OCI-LY7 (cell line): Measurements from ENCODE around the gene OSCP1. TPM values are rescaled to one million over a fixed set of nuclear protein-coding genes. Genes with fewer than 3 reads are reported as not detected.

ENCODE experiments used
- BruUV-seq: library from RNA; stranded (reverse); fragments of 400-500 nt; replicated peaks from 2 replicates; lab custom pipeline; 2021; lab: Mats Ljungman, UMichigan
- CTCF ChIA-PET: fragments of 300-600 bp; sonication (Branson Sonifier 250); formaldehyde crosslinking; loops from one replicate; lab custom pipeline; 2022; ENCODE audit warnings: antibody characterized with exemption; ENCODE audit not compliant: unreplicated experiment; lab: Charles Lee
- POLR2A ChIA-PET: fragments of 300-600 bp; sonication (Branson Sonifier 250); formaldehyde crosslinking; loops from one replicate; lab custom pipeline; 2022; ENCODE audit warnings: antibody characterized with exemption; lab: Charles Lee
- DNase-seq: peaks from one replicate; pipeline ENCODE4 v3.0.0-alpha.2; 2015; ENCODE audit warnings: low spot score
- H2AFZ ChIP-seq: fragments of 200-600 bp; sonication (generic), shearing (Covaris generic); 2 replicates; pipeline ENCODE4 v1.6.1; 2014; ENCODE audit warnings: mild to moderate bottlenecking, antibody characterized with exemption, low read length, moderate library complexity
- H3K27ac ChIP-seq: fragments of 200-600 bp; sonication (generic); 2 replicates; pipeline ENCODE4 v1.5.1; 2014; ENCODE audit warnings: mixed run types, low read depth, mild to moderate bottlenecking, moderate library complexity, low read length, inconsistent platforms; ENCODE audit not compliant: poor library complexity, severe bottlenecking
- H3K36me3 ChIP-seq: fragments of 200-600 bp; sonication (generic); 2 replicates; pipeline ENCODE4 v1.6.1; 2014; ENCODE audit warnings: mild to moderate bottlenecking, antibody characterized with exemption, low read length, moderate library complexity, mixed read lengths; ENCODE audit not compliant: insufficient read depth
- H3K4me1 ChIP-seq: fragments of 200-600 bp; sonication (generic); 2 replicates; pipeline ENCODE4 v1.5.1; 2014; ENCODE audit warnings: mild to moderate bottlenecking, low read length; ENCODE audit not compliant: insufficient read depth, poor library complexity, severe bottlenecking
- H3K4me2 ChIP-seq: fragments of 200-600 bp; sonication (generic); 2 replicates; pipeline ENCODE4 v1.6.1; 2014; ENCODE audit warnings: mild to moderate bottlenecking, low read length
- H3K4me3 ChIP-seq: fragments of 200-600 bp; sonication (generic); 2 replicates; pipeline ENCODE4 v1.5.1; 2014; ENCODE audit warnings: mild to moderate bottlenecking, low read depth, low read length; ENCODE audit not compliant: poor library complexity, severe bottlenecking
- H3K79me2 ChIP-seq: fragments of 200-600 bp; sonication (generic); 2 replicates; pipeline ENCODE4 v1.6.1; 2016; ENCODE audit warnings: low read depth, mild to moderate bottlenecking, low read length, moderate library complexity, mixed read lengths; ENCODE audit not compliant: insufficient read depth
- H3K9me2 ChIP-seq: fragments of 200-600 bp; sonication (generic); 2 replicates; pipeline ENCODE4 v1.6.1; 2016; ENCODE audit warnings: mild to moderate bottlenecking, low read length, mixed read lengths; ENCODE audit not compliant: insufficient read depth
- H3K9me3 ChIP-seq: fragments of 200-600 bp; sonication (generic); 2 replicates; pipeline ENCODE4 v1.6.1; 2014; ENCODE audit warnings: mild to moderate bottlenecking, mixed run types, low read length, mixed read lengths
- H4K20me1 ChIP-seq: fragments of 200-600 bp; sonication (generic); 2 replicates; pipeline ENCODE4 v1.6.1; 2014; ENCODE audit warnings: mild to moderate bottlenecking, antibody characterized with exemption, low read length, moderate library complexity, mixed read lengths; ENCODE audit not compliant: insufficient read depth
- EZH2phosphoT487 ChIP-seq: fragments of 200-600 bp; sonication (generic); IDR thresholded peaks from 2 replicates; pipeline ENCODE4 v1.6.1; 2018; ENCODE audit warnings: low read depth, borderline replicate concordance, mild to moderate bottlenecking, mixed run types, antibody characterized with exemption, low read length, moderate library complexity, mixed read lengths
- intact Hi-C: fragments of 100-400 bp; cut with micrococcal nuclease; formaldehyde crosslinking; loops from one replicate; pipeline ENCODE4 v1.10.0; 2022; ENCODE audit not compliant: unreplicated experiment
- small RNA-seq: library from RNA; depleted of rRNA; stranded (forward); fragments of <200 nt; gene quantifications from one replicate; pipeline ENCODE3, GENCODE V24; 2014
- total RNA-seq, 2 experiments: library from RNA; depleted of rRNA in 1 of 2; stranded (reverse); fragments of >200 nt in 1 of 2; shearing (Covaris generic) in 1 of 2; gene quantifications; 2 replicates each; pipeline ENCODE4 v1.2.3, GENCODE V29; 2014 to 2022
- TF ChIP-seq, protein P1 (sequence below): fragments of 200-600 bp; sonication (generic); conservative IDR thresholded peaks from 2 replicates; pipeline ENCODE4 v1.5.1; 2014; ENCODE audit warnings: mild to moderate bottlenecking, antibody characterized with exemption, low read length, moderate library complexity, mixed read lengths

The OSCP1 gene
- total RNA-seq, 2 experiments from 2014 or later, result 0.82 to 3.5 TPM

DNA sequence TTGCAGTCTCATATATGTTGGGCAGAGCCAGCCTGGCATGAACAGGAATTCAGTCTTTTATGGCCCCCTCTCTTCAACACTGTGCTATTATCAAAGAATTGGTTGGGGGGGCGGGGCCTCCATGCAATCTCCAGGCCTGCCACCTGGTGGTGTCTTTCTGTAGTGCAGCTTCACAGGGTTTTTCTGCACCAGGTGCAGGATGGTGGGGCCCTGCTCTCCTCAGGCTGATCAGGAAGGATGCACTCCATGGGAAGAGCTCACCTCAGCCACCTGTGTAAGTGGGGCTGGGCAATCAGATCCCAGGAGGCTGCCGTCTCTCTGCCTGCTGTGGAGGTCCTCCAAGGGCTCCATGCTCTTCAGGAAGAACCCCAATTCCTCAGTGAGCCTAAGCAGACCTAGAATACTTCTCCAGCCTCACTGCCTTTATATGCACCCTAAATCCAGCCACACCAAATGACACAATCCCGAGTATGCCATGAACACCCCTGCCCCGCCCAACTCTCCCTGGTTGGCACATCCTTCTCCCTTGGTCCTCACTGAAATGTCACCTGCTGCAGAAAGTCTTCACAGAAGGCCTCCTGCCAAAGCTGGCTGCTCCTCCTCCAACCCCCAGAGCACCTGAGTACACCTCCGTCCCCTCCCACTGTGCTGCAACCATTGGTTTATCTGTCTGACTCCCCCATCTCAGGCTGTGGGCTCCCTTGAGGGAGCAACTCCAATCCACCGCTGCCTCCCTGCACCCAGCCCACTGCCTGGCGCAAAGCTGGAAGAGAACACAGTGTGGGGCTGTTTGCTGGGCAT, 81.0 kb downstream of the OSCP1 start:
- Histone ChIP-seq H4K20me1 (0 out of 2 replicates have a peak, but pooled peaks cover 4% of the 10 kb centered on the region), H3K9me3 (no peaks in the 10 kb centered on the region), H3K27ac (peak overlapping the region; percentile 48), H3K79me2 (peaks cover 46% of the 10 kb centered on the region; the same call in 1 of the 2 replicates), H2AFZ (no peak overlapping the region), H3K9me2 (no peaks in the 10 kb centered on the region), H3K4me1 (peaks cover 76% of the 10 kb centered on the region), H3K4me3 (no peak overlapping the region), H3K36me3 (peaks cover 45% of the 10 kb centered on the region), H3K4me2 (peak overlapping the region; percentile 26)
- TF ChIP-seq EZH2phosphoT487, result no peak
- TF ChIP-seq, protein P1, sequence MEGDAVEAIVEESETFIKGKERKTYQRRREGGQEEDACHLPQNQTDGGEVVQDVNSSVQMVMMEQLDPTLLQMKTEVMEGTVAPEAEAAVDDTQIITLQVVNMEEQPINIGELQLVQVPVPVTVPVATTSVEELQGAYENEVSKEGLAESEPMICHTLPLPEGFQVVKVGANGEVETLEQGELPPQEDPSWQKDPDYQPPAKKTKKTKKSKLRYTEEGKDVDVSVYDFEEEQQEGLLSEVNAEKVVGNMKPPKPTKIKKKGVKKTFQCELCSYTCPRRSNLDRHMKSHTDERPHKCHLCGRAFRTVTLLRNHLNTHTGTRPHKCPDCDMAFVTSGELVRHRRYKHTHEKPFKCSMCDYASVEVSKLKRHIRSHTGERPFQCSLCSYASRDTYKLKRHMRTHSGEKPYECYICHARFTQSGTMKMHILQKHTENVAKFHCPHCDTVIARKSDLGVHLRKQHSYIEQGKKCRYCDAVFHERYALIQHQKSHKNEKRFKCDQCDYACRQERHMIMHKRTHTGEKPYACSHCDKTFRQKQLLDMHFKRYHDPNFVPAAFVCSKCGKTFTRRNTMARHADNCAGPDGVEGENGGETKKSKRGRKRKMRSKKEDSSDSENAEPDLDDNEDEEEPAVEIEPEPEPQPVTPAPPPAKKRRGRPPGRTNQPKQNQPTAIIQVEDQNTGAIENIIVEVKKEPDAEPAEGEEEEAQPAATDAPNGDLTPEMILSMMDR, result peak; percentile 96
- peak; percentile 83 for DNase-seq
- CTCF ChIA-PET, result interaction anchor here (0.5 to 1.8 kb wide), 3 partner anchors 25 to 212 kb away, joined by 5 to 7 read pairs (median 6); no protein-coding TSS in a partner anchor
- BruUV-seq, result no TSS peak
- POLR2A ChIA-PET, result interaction anchor here (0.6 to 1.5 kb wide), 4 partner anchors 11 to 577 kb away, joined by 3 to 7 read pairs (median 6); no protein-coding TSS in a partner anchor
- intact Hi-C loops, result loop anchor here (1.0 kb wide), 4 partner anchors 20 to 220 kb away; partner anchors contain the start of gene TRAPPC3

Small RNAs within 50 kb of the gene (small RNA-seq; reads per million reads assigned to genes)
- not detected for gene RNU4-27P
- gene SNORA63C, result 0.26 reads per million

Other genes starting within 250 kb of the OSCP1 start
- 76.1 and 98.7 TPM in 2 replicates for gene THRAP3, start 226.0 kb downstream of the OSCP1 start, total RNA-seq (2014; rRNA removed; shearing (Covaris generic))
- gene THRAP3, start 226.0 kb downstream of the OSCP1 start, total RNA-seq (2022), result 131 and 132 TPM in 2 replicates
- gene SH3D21, start 144.1 kb downstream of the OSCP1 start, total RNA-seq (2014; rRNA removed; shearing (Covaris generic)), result 15.2 and 16.4 TPM in 2 replicates
- 10.6 and 16.7 TPM in 2 replicates for gene SH3D21, start 144.1 kb downstream of the OSCP1 start, total RNA-seq (2022)
- 0.57 and 2.0 TPM in 2 replicates for gene EVA1B, start 126.8 kb downstream of the OSCP1 start, total RNA-seq (2014; rRNA removed; shearing (Covaris generic))
- 0.84 and 0.96 TPM in 2 replicates for gene EVA1B, start 126.8 kb downstream of the OSCP1 start, total RNA-seq (2022)
- 41.9 and 43.8 TPM in 2 replicates for gene STK40, start 64.5 kb downstream of the OSCP1 start, total RNA-seq (2014; rRNA removed; shearing (Covaris generic))
- gene STK40, start 64.5 kb downstream of the OSCP1 start, total RNA-seq (2022), result 81.9 and 83.9 TPM in 2 replicates
- gene LSM10, start 52.5 kb downstream of the OSCP1 start, total RNA-seq (2014; rRNA removed; shearing (Covaris generic)), result 42.3 and 43.2 TPM in 2 replicates
- gene LSM10, start 52.5 kb downstream of the OSCP1 start, total RNA-seq (2022), result 132 and 133 TPM in 2 replicates
- gene MRPS15, start 13.9 kb upstream of the OSCP1 start, total RNA-seq (2014; rRNA removed; shearing (Covaris generic)), result 112 and 114 TPM in 2 replicates
- 116 and 119 TPM in 2 replicates for gene MRPS15, start 13.9 kb upstream of the OSCP1 start, total RNA-seq (2022)
- not detected in 2 replicates for gene CSF3R, start 32.5 kb upstream of the OSCP1 start, total RNA-seq (2014; rRNA removed; shearing (Covaris generic))
- not detected in 2 replicates for gene CSF3R, start 32.5 kb upstream of the OSCP1 start, total RNA-seq (2022)